Stimulated activated CD4-positive, alpha-beta T cell treated with anti-CD3 and anti-CD28 coated beads, Interleukin-12 subunit alpha, Interleukin-12 subunit beta, amount 100 ng/mL, for 48 hours (primary cell): Measurements from ENCODE around the gene OR1Q1.
"Not testable (repeated sequence)": the region's sequence is repeated elsewhere in the genome, so short reads cannot be mapped to it uniquely, and the experiment has no call there.

Experiments
- DNase-seq, 3 donors: peaks; one replicate each; pipeline ENCODE4 v3.0.0-alpha.2; 2020; ENCODE audit warnings: low read depth in 2 of 3, low spot score in 1 of 3

OR1Q1 gene

GRCh38 chr9:122614362-122614761 is at the start of gene OR1Q1:
Gene OR1Q1, plus strand, starts transcription at chr9:122614738. Its CDS starts 0 bp downstream, at chr9:122614738.
- no peak for DNase-seq

- DNase-seq = no peak
These were observed 46.6 kb upstream of the OR1Q1 start for GRCh38 chr9:122567901-122568300.

- no peak for DNase-seq
These were observed 42.1 kb upstream of the OR1Q1 start for GRCh38 chr9:122572456-122572855.

GRCh38 chr9:122579874-122580273 is 34.7 kb upstream of the OR1Q1 start:
- DNase-seq = no peak

- DNase-seq = no peak
These were observed 34.2 kb upstream of the OR1Q1 start for GRCh38 chr9:122580360-122580759.

GRCh38 chr9:122583284-122583683 is 31.3 kb upstream of the OR1Q1 start, which contains the start of gene OR1L8:
Gene OR1L8, minus strand, starts transcription at chr9:122583384. Its CDS starts 14,907 bp downstream, at chr9:122568477.
- DNase-seq = not testable (repeated sequence)

GRCh38 chr9:122605691-122606090 is 8.8 kb upstream of the OR1Q1 start:
- no peak for DNase-seq

- DNase-seq = no peak
These were observed 8.0 kb upstream of the OR1Q1 start for GRCh38 chr9:122606587-122606986.

GRCh38 chr9:122609804-122610203 is 4.7 kb upstream of the OR1Q1 start:
- DNase-seq = no peak

GRCh38 chr9:122619996-122620395 is 5.5 kb downstream of the OR1Q1 start:
- no peak for DNase-seq

- no peak for DNase-seq
These were observed 27.7 kb downstream of the OR1Q1 start for GRCh38 chr9:122642226-122642625.

- DNase-seq = no peak
These were observed 41.8 kb downstream of the OR1Q1 start for GRCh38 chr9:122656378-122656777.

GRCh38 chr9:122657527-122657926 is 43.0 kb downstream of the OR1Q1 start, which contains the start of gene OR1B1:
Gene OR1B1, minus strand, starts transcription at chr9:122657627.
- DNase-seq = no peak

GRCh38 chr9:122661416-122661815 is 46.9 kb downstream of the OR1Q1 start, which contains the start of gene OR1L1:
Gene OR1L1, plus strand, starts transcription at chr9:122661716. Its CDS starts 0 bp downstream, at chr9:122661716.
- DNase-seq = no peak
